Activated T-helper 1 cell treated with Interleukin-2 at 50 U/mL for 16 hours (primary cell): ENCODE data around the gene GFI1B.
"Not testable (repeated sequence)": the region's sequence is repeated elsewhere in the genome, so short reads cannot be mapped to it uniquely, and the experiment has no call there.

Experiments
- DNase-seq: peaks from one replicate; pipeline ENCODE4 v3.0.0-alpha.2; 2020; ENCODE audit warnings: low read depth

GFI1B gene

GRCh38 chr9:132991351-132992300 is 13.1 kb downstream of the GFI1B start:
- no peak for DNase-seq

- DNase-seq = no peak
Measured at GRCh38 chr9:132993511-132993939, 15.0 kb downstream of the GFI1B start.

- no peak for DNase-seq
Measured at GRCh38 chr9:132994410-132995120, 16.1 kb downstream of the GFI1B start.

GRCh38 chr9:132995121-132995420 is 16.6 kb downstream of the GFI1B start:
- DNase-seq = no peak

- DNase-seq = no peak
Measured at GRCh38 chr9:132995879-132996278, 17.4 kb downstream of the GFI1B start.

GRCh38 chr9:132996526-132996925 is 18.0 kb downstream of the GFI1B start:
- no peak for DNase-seq

GRCh38 chr9:132997591-132997990 is 19.1 kb downstream of the GFI1B start:
- DNase-seq = no peak

GRCh38 chr9:132998221-132998620 is 19.7 kb downstream of the GFI1B start:
- not testable (repeated sequence) for DNase-seq

GRCh38 chr9:132998831-132999635 is 20.5 kb downstream of the GFI1B start:
- no peak for DNase-seq

- DNase-seq = no peak
Measured at GRCh38 chr9:133002147-133003070, 23.9 kb downstream of the GFI1B start.

- no peak for DNase-seq
Measured at GRCh38 chr9:133003071-133003461, 24.6 kb downstream of the GFI1B start.

GRCh38 chr9:133003671-133004090 is 25.2 kb downstream of the GFI1B start:
- no peak for DNase-seq

GRCh38 chr9:133004091-133004998 is 25.9 kb downstream of the GFI1B start:
- DNase-seq = no peak

- DNase-seq = no peak
Measured at GRCh38 chr9:133004999-133005760, 26.7 kb downstream of the GFI1B start.

GRCh38 chr9:133005957-133006356 is 27.5 kb downstream of the GFI1B start:
- no peak for DNase-seq

- DNase-seq = no peak
Measured at GRCh38 chr9:133006731-133007352, 28.3 kb downstream of the GFI1B start.

GRCh38 chr9:133008406-133008805 is 29.9 kb downstream of the GFI1B start:
- no peak for DNase-seq

- DNase-seq = no peak
Measured at GRCh38 chr9:133008824-133009223, 30.3 kb downstream of the GFI1B start.
